Stimulated activated memory B cell treated with anti-CD40 and anti-IgM and Interleukin-4, amounts not matched to agents 10 μg/mL and 1 μg/mL and 100 μg/mL, for 72 hours (primary cell): Measurements from ENCODE around the gene S1PR4.
A peak's percentile ranks its signal among the peaks of the same experiment; 100 is the strongest.
"Not testable (repeated sequence)": the region's sequence is repeated elsewhere in the genome, so short reads cannot be mapped to it uniquely, and the experiment has no call there.

Experiments used
- ATAC-seq: fragments of 150-1000 bp; cut with Tn5 transposase; 2 replicates; pipeline ENCODE4 v1.10.0; 2021
- H3K27ac Mint-ChIP-seq: one replicate; pipeline ENCODE4 v1.8.0; 2022; ENCODE audit warnings: mild to moderate bottlenecking, mixed read lengths
- H3K27me3 Mint-ChIP-seq: one replicate; pipeline ENCODE4 v1.8.0; 2022; ENCODE audit warnings: mixed read lengths
- H3K36me3 Mint-ChIP-seq: one replicate; pipeline ENCODE4 v1.8.0; 2022; ENCODE audit warnings: mixed read lengths
- H3K4me1 Mint-ChIP-seq: one replicate; pipeline ENCODE4 v1.8.0; 2022; ENCODE audit warnings: mixed read lengths
- H3K4me3 Mint-ChIP-seq: one replicate; pipeline ENCODE4 v1.8.0; 2022; ENCODE audit warnings: mild to moderate bottlenecking, moderate library complexity, mixed read lengths
- H3K9me3 Mint-ChIP-seq: one replicate; pipeline ENCODE4 v1.8.0; 2022; ENCODE audit warnings: mixed read lengths

S1PR4 gene

GRCh38 chr19:3162418-3163229, 15.9 kb upstream of the S1PR4 start:
- no peak for ATAC-seq
- Mint-ChIP-seq H3K4me3 (no peak overlapping the region), H3K9me3 (peaks cover 7% of the 10 kb centered on the region), H3K27ac (peak overlapping the region; percentile 63), H3K36me3 (peaks cover 5% of the 10 kb centered on the region), H3K4me1 (peaks cover 20% of the 10 kb centered on the region), H3K27me3 (no peaks in the 10 kb centered on the region)

- H3K27me3 Mint-ChIP-seq = no peaks in the 10 kb centered on the region
- peak; percentile 93 for ATAC-seq
- H3K9me3 Mint-ChIP-seq = peaks cover 7% of the 10 kb centered on the region
- peaks cover 5% of the 10 kb centered on the region for H3K36me3 Mint-ChIP-seq
- H3K4me1 Mint-ChIP-seq = peaks cover 20% of the 10 kb centered on the region
- peak overlapping the region; percentile 63 for H3K27ac Mint-ChIP-seq
- H3K4me3 Mint-ChIP-seq = no peak overlapping the region
Observed at GRCh38 chr19:3163230-3163886, 15.2 kb upstream of the S1PR4 start.

- Mint-ChIP-seq H3K4me1 (peaks cover 16% of the 10 kb centered on the region), H3K4me3 (no peak overlapping the region), H3K9me3 (peaks cover 7% of the 10 kb centered on the region), H3K27ac (no peak overlapping the region), H3K36me3 (peaks cover 5% of the 10 kb centered on the region), H3K27me3 (no peaks in the 10 kb centered on the region)
- ATAC-seq = no peak
Observed at GRCh38 chr19:3163943-3164342, 14.6 kb upstream of the S1PR4 start.

DNA sequence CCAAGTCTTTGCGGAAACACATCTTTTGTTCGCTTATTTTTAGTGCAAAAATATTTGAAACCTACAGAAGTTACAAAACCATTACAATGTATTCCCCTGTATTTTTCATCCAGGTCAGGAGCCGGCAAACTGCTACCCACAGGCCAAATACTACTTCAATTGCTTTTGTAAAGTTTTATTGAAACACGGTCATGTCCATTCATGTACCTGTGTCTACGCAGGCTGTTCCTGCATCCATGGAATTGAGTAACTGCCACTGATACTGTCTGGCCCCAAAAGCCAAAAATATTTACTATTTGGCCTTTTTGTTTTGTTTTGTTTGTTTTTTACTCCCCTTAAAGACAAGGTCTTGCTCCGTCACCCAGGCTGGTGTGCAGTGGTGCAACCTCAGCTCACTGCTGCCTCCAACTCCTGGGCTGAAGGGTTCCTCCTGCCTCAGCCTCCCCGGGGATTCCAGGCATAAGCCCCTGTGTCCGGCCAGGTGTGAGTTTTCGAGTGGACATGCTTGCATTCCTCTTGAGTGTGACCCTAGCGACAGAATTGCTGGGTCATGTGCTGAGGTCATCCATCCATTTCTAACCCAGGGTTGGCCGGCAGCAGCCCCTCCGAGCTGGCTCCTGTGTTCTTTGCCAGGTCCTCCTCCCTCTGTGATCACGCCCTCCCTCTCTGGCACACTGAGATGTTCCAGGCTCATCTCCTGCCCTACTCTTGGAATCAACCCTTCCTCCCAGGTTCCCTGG, 10.9 kb upstream of the S1PR4 start:
- Mint-ChIP-seq H3K27ac (no peak overlapping the region), H3K27me3 (no peaks in the 10 kb centered on the region), H3K36me3 (no peaks in the 10 kb centered on the region), H3K4me3 (no peak overlapping the region), H3K4me1 (peaks cover 45% of the 10 kb centered on the region), H3K9me3 (peaks cover 3% of the 10 kb centered on the region)
- ATAC-seq = no peak

DNA sequence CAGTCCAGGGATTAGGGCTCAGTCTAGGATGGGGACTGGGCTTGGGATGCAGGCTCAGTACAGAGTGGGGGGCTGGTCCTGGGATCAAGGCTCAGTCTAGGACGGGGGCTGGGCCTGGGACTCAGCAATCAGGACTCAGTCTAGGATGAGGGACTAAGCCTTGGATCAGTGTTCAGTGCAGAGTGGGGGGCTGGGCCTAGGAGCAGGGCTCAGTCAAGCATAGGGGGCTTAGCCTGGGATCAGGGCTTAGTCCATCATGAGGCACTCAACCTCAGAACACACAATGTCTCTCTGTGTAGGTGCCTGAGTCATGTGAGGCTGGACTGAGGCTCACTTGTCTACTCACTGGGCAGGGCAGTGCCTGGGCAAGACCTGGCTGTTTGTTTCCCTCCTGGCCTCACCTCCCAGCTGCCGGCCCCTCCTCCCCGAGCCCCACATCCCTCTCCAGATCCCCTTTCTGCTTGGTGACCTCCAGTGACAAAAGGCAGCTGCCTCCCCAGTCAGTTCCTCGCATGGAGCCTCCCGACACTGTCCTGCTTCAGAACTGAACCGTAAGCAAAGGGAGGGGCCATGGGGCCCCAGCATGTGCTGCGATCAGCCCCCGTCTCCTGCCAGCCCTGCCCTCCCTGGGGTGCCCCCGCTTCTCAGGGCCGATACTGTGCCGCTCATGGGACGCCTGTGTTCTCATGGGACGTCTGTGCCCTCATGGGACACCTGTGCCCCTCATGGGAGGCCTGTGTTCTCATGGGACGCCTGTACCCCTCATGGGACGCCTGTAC, 6.5 kb upstream of the S1PR4 start:
- H3K4me1 Mint-ChIP-seq = peaks cover 45% of the 10 kb centered on the region
- H3K27me3 Mint-ChIP-seq = no peaks in the 10 kb centered on the region
- peak; percentile 83 for ATAC-seq
- H3K4me3 Mint-ChIP-seq = peak overlapping the region; percentile 44
- H3K36me3 Mint-ChIP-seq = no peaks in the 10 kb centered on the region
- H3K9me3 Mint-ChIP-seq = no peaks in the 10 kb centered on the region
- peak overlapping the region; percentile 88 for H3K27ac Mint-ChIP-seq

GRCh38 chr19:3172673-3173000, 5.9 kb upstream of the S1PR4 start:
- not testable (repeated sequence) for H3K9me3 Mint-ChIP-seq, H3K27me3 Mint-ChIP-seq
- H3K27ac Mint-ChIP-seq = peak overlapping the region; percentile 88

DNA sequence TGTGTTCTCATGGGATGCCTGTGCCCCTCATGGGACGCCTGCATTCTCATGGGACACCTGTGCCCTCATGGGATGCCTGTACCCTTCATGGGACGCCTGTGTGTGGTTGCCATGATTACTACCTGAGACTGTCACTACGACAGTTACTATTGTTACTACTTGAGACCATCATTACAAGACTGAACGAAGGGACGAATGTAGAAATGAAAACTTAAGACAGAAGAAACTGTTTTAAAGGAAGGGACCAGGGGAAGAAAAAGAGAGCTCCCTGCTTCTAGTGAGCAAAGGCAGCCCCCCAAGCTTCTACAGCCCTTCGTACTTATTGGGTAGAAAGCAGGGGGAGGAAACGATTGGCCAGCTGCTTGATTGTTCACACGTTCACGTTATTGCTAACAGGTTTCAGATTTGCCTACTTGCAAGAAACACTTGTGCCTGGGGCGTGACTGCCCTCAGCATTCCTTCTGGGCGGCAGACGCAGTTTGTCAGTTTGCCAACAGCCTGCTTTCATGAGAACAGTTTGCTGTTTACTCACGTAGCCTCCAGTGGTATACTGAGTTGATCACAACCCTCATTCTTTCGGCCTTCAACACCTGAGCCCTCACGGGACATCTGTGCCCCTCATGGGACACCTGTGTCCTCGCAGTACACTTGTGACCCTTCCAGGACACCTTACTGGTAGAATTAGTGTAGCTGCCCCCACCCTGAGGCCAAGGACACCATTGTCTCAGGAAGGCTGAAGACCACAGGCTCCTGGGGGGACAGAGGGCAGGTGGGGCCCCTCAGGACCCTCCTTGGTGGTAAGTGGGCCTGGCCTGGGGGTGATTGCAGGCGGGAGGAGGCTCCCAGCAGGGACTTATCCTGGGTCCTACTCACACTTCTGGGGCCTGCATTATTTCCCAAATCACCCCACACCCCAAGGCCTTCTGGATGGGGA, 2.5 kb upstream of the S1PR4 start:
- H3K4me3 Mint-ChIP-seq = no peak overlapping the region
- H3K4me1 Mint-ChIP-seq = peaks cover 36% of the 10 kb centered on the region

More at GRCh38 chr19:3172673-3173000, 5.9 kb upstream of the S1PR4 start:
- Mint-ChIP-seq H3K4me3 (peak overlapping the region; percentile 44), H3K4me1 (peaks cover 49% of the 10 kb centered on the region)
- H3K36me3 Mint-ChIP-seq, ATAC-seq: not testable (repeated sequence)

DNA sequence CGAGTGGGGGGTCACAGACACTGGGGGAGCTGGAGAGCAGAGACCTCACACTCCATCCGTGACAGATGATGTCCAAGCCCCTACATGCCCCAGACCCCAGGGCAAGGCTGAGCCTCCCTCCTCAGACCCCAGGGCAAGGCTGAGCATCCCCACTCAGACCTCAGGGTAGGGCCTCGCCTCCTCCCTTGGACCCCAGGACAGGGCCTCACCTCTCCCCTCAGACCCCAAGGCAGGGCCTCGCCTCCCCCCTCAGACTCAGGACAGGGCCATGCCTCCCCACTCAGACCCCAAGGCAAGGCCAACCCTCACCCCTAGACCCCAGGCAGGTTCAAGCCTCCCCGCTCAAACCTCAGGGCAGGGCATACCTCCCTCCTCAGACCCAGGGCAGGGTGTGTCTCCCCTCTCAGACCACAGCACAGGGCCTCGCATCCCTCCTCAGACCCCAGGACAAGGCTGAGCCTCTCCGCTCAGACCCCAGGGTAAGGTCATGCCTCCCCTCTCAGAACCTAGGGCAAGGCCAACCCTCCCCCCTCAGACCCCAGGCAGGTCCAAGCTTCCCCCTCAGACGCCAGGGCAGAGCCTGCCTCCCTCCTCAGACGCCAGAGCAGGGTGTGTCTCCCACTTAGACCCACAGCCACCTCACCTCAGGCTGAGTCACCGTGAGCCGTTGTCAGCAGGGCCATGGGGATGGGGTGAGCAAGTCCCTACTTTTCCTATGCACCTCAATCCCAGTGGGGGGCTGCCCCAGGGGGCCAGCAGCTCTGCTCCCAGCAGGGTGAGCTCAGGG, 1.7 kb upstream of the S1PR4 start:
- Mint-ChIP-seq H3K4me3 (peak overlapping the region; percentile 48), H3K27ac (peak overlapping the region; percentile 67), H3K4me1 (peaks cover 28% of the 10 kb centered on the region), H3K36me3 (peaks cover 6% of the 10 kb centered on the region), H3K9me3 (no peaks in the 10 kb centered on the region), H3K27me3 (no peaks in the 10 kb centered on the region)
- no peak for ATAC-seq

More for the DNA sequence above, 2.5 kb upstream of the S1PR4 start:
- ATAC-seq = no peak
- Mint-ChIP-seq H3K36me3 (peaks cover 6% of the 10 kb centered on the region), H3K27me3 (no peaks in the 10 kb centered on the region), H3K27ac (peak overlapping the region; percentile 67), H3K9me3 (no peaks in the 10 kb centered on the region)

DNA sequence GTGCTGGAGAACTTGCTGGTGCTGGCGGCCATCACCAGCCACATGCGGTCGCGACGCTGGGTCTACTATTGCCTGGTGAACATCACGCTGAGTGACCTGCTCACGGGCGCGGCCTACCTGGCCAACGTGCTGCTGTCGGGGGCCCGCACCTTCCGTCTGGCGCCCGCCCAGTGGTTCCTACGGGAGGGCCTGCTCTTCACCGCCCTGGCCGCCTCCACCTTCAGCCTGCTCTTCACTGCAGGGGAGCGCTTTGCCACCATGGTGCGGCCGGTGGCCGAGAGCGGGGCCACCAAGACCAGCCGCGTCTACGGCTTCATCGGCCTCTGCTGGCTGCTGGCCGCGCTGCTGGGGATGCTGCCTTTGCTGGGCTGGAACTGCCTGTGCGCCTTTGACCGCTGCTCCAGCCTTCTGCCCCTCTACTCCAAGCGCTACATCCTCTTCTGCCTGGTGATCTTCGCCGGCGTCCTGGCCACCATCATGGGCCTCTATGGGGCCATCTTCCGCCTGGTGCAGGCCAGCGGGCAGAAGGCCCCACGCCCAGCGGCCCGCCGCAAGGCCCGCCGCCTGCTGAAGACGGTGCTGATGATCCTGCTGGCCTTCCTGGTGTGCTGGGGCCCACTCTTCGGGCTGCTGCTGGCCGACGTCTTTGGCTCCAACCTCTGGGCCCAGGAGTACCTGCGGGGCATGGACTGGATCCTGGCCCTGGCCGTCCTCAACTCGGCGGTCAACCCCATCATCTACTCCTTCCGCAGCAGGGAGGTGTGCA, 587 bp downstream of the S1PR4 start:
- peak overlapping the region; percentile 97 for H3K4me3 Mint-ChIP-seq
- H3K4me1 Mint-ChIP-seq = peaks cover 36% of the 10 kb centered on the region
- peaks cover 10% of the 10 kb centered on the region for H3K36me3 Mint-ChIP-seq
- H3K27ac Mint-ChIP-seq = peak overlapping the region; percentile 99
- no peaks in the 10 kb centered on the region for H3K9me3 Mint-ChIP-seq
- ATAC-seq = peak; percentile 11
- H3K27me3 Mint-ChIP-seq = no peaks in the 10 kb centered on the region

DNA sequence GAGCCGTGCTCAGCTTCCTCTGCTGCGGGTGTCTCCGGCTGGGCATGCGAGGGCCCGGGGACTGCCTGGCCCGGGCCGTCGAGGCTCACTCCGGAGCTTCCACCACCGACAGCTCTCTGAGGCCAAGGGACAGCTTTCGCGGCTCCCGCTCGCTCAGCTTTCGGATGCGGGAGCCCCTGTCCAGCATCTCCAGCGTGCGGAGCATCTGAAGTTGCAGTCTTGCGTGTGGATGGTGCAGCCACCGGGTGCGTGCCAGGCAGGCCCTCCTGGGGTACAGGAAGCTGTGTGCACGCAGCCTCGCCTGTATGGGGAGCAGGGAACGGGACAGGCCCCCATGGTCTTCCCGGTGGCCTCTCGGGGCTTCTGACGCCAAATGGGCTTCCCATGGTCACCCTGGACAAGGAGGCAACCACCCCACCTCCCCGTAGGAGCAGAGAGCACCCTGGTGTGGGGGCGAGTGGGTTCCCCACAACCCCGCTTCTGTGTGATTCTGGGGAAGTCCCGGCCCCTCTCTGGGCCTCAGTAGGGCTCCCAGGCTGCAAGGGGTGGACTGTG, 1.2 kb downstream of the S1PR4 start:
- H3K36me3 Mint-ChIP-seq = peaks cover 14% of the 10 kb centered on the region
- peak; percentile 60 for ATAC-seq

GRCh38 chr19:3183721-3184641, 5.4 kb downstream of the S1PR4 start:
- Mint-ChIP-seq H3K9me3 (no peaks in the 10 kb centered on the region), H3K36me3 (peaks cover 23% of the 10 kb centered on the region), H3K27ac (peak overlapping the region; percentile 85), H3K4me3 (peak overlapping the region; percentile 94), H3K27me3 (no peaks in the 10 kb centered on the region), H3K4me1 (peaks cover 56% of the 10 kb centered on the region)
- no peak for ATAC-seq

More for the DNA sequence above, 1.2 kb downstream of the S1PR4 start:
- no peaks in the 10 kb centered on the region for H3K27me3 Mint-ChIP-seq
- H3K27ac Mint-ChIP-seq = peak overlapping the region; percentile 99
- no peaks in the 10 kb centered on the region for H3K9me3 Mint-ChIP-seq
- H3K4me1 Mint-ChIP-seq = peaks cover 43% of the 10 kb centered on the region
- peak overlapping the region; percentile 97 for H3K4me3 Mint-ChIP-seq
